GM18907 (cell line): Measurements from ENCODE around the gene CRB1.
"Not testable (repeated sequence)": the region's sequence is repeated elsewhere in the genome, so short reads cannot be mapped to it uniquely, and the experiment has no call there.

ENCODE experiments used
- ATAC-seq: cut with Tn5 transposase; IDR thresholded peaks from one replicate; pipeline ENCODE4 v1.9.1; 2021; ENCODE audit warnings: mild to moderate bottlenecking, moderate library complexity; ENCODE audit not compliant: unreplicated experiment

CRB1 gene

GRCh38 chr1:197448121-197448779 is 180.2 kb downstream of the CRB1 start:
- no peak for ATAC-seq

DNA sequence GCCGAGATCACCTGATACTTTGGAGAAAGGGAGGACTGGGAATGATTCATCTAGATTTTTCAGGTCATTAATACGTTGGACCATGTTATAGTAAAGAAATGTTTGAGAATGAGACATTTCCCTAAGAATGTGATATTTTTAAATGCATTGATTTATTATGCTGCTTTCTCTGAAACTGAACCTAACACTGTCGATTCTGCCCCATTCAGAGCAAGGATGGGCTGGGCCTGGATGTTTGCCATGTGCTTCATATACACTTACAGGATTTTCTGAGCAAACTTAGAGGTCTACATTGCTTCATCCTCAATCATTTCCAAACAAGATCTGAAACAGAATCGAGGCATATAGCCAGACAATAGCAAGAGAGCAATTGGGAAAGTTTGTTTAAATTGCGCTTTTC is 183.3 kb downstream of the CRB1 start:
- no peak for ATAC-seq

DNA sequence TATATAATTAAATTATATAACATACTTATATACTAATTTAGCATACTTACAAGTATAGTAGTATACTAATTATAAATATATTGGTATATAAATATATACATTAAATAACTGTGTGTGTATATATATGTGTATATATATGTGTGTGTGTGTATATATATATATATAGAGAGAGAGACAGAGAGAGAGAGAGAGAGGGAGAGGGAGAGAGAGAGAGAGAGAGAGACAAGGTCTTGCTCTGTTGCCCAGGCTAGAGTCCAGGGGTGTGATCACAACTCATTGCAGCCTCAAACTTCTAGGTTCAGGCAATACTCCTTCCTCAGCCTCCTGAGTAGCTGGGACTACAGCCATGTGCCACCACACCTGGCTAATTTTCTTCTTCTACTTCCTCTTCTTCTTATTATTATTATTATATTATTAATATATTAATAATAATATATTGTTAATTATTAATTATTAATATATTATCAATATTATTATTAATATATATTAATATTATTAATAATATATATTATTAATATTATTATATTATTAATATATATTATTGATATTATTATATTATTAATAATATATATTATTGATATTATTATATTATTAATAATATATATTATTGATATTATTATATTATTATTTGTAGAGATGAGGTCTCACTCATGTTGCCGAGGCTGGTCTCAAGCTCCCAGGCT is 185.5 kb downstream of the CRB1 start:
- ATAC-seq: no peak

DNA sequence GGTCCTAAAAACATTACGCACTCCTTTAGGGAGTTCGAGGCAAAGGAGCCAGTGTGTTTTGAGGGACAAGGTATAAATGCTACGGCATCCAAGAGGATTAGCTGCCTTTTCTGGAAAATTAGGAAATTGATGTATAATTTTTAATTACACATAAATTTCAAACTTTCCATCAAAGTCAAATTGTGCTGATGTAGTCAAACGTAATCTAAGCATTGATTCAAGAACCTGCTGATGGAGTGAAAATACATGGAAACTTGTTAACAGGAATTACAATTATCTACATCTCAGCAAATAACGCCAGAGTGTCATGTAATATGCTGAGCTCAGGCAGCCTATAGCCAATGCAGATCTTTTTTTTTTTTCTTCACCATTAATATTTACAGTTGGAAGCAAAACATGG is 194.5 kb downstream of the CRB1 start:
- ATAC-seq: no peak

DNA sequence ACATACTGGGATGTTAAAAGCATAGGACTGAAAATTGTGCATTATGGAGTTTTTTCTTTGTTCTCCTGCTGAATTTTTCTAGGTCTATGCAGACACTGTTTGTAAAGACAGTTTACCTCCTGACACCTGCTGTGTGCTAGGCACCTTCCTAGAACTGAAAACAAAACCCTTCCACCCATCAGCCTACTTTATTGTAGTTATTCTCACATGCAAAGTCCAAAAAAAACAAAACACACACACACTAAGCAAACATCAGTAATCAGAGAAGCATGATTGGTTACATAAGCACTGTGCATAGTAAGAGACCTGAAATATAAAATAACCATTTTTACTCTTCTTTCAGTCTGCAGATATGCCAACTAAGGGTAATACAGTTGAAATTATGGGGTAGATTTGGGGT is 195.1 kb downstream of the CRB1 start:
- ATAC-seq: no peak

DNA sequence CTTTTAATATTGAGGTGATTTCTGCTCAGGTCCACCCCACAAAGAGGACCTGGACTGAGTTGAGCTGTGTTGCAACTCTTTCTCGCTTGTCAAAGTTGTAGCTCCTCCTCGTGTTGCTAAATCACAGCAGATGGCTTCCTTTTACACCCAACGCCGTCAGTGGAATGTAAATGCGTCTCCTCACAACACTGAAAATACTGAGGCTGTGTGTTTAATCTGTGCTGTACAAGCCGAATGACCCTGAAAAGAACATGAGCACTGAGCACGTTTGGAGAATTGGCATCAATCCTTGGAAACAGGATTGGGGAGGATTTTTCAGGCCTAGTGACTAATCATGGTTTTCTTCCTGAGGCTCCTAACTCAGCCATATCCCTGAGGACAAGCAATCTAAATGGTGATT is 196.0 kb downstream of the CRB1 start:
- no peak for ATAC-seq

DNA sequence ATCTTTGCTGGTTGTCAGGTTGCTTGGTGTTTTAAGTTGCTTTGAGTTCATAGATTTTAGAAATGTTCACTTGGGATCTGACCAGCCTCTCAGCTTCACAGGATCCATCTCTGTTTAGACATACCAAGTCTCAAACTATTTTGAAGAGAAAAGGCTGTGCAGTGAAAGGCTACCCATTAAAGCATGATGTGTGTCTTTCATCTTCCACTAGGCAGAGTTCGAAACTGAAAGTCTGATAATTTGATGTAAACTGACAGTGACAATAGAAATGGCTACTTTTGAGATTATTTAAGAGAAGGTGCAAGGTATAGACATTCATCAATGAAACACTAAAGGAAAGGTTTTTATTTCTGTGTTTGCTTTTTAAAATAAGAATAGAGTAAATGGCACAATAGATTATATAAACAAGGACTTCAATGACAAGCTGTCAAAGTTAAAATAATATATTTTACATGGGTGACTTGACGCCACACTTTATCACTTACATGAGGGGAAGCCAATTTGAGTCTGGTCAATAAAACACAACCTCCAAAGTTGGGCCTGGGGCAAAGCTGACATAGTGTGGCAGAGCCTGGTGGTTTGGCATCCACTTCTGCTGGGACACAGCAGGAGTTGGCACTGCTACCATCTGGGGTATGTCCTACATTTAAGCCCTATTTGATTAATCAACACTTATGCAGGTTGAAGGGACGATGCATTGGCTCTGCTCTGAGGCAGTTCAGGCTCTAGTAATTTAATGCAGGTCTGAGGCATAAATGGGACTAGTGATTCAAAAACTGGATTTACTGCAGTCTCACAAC is 197.7 kb downstream of the CRB1 start:
- no peak for ATAC-seq

- ATAC-seq: no peak
Observed at GRCh38 chr1:197466813-197467212, 198.8 kb downstream of the CRB1 start.

DNA sequence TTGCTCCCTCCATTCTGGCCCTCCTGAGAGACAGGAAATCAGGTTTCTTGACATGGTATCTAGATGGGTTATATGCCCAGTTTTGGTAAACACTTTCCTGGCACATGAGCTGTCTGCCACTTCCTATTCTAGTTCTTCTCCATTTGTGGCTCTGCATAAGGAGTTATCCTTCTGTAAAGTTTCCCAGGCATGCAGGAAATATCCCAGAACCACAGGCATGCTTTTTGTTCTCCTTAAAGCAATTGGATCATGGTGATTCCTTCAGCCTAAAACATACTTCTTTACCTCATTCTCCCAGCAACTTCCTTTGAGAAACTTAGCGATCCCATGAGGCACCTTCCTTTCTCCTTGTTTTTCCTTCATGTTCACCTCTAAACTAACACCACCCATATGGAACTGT is 199.8 kb downstream of the CRB1 start:
- ATAC-seq: no peak

DNA sequence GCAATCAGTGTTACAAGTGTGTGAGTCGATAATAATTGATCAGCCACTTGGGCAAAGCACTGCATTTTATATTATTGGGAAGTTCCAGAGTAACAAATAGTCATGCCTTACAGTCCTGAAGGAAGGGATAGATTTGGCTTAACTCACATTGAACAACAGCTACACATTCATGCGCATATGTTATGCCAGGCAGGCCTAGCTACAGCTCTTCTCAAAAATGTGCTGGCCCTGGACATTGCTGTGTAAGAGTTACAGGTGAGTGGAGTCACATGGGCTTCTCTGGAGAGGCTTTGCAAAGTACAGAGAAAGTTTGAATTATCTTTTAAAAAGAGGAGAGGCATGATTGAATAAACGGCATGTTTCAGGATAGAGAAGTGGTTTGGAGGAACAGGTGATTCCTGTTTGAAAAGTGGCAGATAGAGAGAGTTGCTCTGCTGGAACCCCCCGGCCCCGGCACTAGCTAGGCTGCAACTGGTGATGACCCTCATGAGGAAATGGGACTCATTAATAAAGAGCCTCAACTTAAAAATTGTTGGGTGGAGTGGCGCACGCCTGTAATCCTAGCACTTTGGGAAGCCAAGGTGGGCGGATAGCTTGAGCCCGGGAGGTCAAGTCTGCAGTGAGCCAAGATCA is 200.6 kb downstream of the CRB1 start:
- no peak for ATAC-seq

DNA sequence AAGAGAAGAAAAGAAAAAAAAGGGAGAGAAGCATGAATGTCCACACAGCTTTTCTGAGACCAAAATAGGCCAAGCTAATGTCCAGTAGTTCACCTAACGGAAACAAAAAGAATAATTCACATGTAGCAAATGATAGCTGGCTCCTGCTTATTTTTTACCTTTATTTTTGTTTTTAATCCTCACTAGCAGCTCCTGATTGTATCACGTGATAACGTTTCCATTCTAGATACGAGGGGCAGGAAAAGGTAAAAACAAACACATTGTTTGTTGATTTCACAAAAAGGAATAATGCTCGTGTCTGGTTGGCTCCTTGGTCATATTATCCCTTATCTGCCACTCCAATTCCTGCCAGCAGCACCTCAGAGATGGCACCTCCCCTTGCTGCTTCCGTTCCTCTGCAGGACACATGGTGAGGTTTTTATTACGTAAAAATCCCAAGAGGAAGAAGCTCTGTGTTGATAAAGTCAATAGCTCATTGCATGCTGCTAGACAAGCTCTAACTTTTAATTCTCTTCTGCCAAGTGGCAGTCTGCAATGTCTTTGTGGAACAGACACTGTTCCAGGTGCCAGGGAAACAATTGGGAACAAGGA is 201.7 kb downstream of the CRB1 start:
- ATAC-seq: no peak

DNA sequence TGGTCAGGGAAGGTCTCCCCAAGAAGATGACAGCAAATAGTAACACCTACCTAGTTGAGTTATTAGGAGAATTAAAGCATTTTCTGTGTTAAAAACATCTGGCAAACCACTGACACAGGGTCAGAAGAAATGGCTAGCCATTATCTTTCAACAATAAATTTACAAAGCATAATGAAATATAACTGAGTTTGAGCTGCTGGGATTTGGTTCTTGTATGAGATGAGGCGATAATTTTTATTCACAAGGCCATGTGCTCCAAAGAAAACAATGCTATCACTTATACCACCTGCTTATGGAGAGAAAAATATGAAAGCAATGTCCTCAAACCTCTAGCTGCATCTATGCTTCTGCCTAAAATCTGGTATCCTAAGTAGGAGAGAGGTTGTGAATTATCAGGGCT is 202.3 kb downstream of the CRB1 start:
- no peak for ATAC-seq

DNA sequence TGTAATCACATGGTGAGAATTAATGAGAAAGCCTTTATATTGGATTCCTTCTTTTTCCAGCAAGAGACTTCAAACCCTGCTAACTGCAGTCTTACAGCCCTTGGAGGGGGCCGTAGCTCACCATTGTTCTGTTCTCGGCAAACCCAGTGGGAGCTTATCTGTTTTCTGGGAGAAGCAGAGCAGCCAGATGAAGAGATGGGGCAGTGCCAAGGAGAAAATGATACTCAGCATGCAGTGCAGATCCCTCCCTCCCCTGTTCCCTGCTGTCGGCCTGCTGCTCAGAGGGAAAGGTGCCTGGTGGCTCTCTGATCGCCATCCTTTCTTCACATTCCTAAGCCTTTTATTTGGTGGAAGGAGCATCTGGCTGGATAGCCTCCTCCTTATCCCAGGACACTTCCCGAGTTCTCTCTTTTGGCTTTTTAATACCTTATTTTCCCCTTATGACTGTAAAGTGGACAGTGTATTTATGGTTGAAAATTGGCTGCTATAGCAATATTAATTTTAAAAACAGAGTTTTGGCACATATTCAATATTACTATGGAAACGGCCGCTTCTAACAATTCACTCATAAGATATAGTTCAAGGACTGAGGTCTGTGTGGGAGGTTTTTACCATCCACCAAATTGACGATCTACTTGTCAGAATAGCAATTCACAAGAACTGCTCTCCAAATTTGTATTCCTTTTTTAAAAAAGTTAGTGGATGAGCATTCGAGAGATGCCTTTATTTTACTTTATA is 203.4 kb downstream of the CRB1 start:
- ATAC-seq: no peak

GRCh38 chr1:197472141-197472540 is 204.1 kb downstream of the CRB1 start:
- ATAC-seq: no peak

GRCh38 chr1:197480446-197480845 is 212.4 kb downstream of the CRB1 start:
- no peak for ATAC-seq

- peak; percentile 64 for ATAC-seq
Observed at GRCh38 chr1:197481101-197481500, 213.0 kb downstream of the CRB1 start.

GRCh38 chr1:197485790-197486189 is 217.7 kb downstream of the CRB1 start:
- no peak for ATAC-seq

GRCh38 chr1:197486946-197487345 is 218.9 kb downstream of the CRB1 start:
- ATAC-seq: no peak

DNA sequence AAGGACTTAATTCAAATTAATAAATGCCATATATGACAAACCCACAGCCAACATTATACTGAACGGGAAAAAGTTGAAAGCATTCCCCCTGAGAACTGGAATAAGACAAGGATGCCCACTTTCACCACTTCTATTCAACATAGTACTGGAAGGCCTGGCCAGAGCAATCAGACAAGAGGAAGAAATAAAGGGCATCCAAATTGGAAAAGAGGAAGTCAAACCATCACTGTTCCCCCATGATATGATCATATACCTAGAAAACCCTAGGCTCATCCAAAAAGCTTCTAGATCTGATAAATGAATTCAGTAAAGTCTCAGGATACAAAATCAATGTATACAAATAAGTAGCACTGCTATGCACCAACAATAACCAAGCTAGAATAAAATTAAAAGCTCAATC is 223.5 kb downstream of the CRB1 start:
- not testable (repeated sequence) for ATAC-seq

DNA sequence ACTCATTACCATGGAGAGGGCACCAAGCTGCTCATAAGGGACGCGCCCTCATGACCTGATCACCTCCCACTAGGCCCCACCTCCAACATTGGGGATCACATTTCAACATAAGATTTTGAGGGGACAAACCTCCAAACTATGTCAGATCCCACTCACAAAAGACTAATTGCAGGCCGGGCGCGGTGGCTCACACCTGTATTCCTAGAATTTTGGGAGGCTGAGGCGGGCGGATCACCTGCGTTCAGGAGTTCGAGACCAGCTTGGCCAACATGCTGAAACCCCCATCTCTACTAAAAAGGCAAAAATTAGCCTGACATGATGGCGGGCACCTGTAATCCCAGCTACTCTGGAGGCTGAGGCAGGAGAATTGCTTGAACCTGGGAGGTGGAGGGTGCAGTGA is 228.7 kb downstream of the CRB1 start:
- ATAC-seq: no peak
